ENCODE data around the gene TNIP1.

Gene TNIP1

GRCh38 chr5:151040211-151040747 lies 40.6 kb downstream of the TNIP1 start:
- DNase-seq (ENCODE audit: low read depth in 2 of 2) = no peak

DNA sequence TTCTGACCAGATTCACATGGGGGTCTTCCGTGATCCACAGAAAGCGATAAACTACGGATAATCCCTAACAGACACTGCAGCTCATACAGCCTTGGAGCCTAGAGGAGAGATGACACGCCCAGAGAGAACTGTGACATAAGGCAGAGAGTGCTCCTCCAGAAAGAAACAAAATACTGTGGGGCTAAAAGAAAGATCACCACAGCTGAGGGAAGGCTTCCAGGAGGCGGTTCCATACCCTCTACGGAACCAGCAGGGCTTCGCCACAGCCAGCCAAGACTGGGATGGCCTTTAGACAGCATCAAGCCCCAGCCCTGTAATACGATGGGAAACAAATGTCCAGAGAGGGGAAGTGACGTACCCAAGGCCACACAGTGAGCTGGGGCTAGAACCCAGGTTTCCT lies 41.2 kb downstream of the TNIP1 start:
- no peak for DNase-seq (ENCODE audit: low read depth in 2 of 2)

GRCh38 chr5:151038801-151039238 lies 42.0 kb downstream of the TNIP1 start:
- no peak for DNase-seq (ENCODE audit: low read depth in 2 of 2)

DNA sequence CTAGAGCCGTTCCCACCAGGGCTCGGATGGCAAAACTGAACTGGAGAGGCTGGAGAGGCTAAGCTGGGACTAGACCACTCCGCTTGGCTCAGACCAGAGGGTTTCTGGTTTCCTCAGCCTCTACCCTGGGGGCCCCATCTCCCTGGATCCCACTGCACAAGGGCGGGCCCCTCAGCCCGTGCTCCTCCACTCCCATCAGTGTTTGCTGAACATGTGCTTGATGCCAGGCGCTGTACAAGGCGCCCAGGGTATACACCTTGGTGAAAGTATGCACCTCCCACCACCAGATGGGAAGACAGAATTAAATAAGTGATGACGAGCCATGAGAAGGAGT lies 42.5 kb downstream of the TNIP1 start:
- DNase-seq (ENCODE audit: low read depth in 2 of 2) = no peak

DNA sequence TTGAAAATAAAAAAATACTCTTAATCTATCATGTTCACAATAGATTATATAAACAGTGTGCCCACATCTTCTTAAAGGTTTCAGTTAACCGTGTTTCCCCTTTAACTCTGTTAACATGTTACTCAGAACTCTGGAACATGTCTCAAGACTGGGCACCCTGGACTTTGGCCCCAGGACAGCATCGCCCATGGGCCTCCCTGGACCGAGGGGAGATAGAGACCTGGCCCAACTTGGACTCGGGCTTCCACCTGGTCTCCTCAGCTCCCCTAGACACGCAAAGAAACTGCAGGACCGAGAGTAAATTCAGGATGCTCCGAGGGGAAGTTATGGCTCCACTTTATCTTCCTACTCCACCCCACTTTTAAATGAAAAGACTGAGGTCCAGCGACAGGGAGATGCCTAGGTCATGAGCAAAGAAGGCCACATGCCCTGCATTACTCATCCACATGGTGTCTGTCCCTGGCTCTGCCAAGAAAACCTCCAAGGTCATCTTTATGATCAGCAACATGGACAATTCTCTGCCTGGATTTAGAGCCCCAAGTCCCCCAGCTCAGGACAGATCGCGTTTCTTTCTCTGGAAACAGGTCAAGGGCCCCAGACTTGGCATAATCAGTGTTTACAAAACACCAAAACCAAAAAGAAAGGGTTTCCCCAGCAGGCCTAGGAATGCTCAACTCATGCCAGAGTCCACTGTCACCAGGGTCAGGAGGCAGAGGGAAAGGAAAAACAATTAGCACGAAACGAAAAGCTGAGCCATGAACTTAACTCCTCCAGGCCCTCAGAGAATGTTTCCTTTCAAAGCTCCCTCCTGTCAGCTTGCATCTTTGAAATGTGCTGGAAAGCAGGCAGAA lies 43.0 kb downstream of the TNIP1 start:
- no peak for DNase-seq (ENCODE audit: low read depth in 2 of 2)

- no peak for DNase-seq (ENCODE audit: low read depth in 2 of 2)
These were observed 44.3 kb downstream of the TNIP1 start for GRCh38 chr5:151036556-151036955.

DNA sequence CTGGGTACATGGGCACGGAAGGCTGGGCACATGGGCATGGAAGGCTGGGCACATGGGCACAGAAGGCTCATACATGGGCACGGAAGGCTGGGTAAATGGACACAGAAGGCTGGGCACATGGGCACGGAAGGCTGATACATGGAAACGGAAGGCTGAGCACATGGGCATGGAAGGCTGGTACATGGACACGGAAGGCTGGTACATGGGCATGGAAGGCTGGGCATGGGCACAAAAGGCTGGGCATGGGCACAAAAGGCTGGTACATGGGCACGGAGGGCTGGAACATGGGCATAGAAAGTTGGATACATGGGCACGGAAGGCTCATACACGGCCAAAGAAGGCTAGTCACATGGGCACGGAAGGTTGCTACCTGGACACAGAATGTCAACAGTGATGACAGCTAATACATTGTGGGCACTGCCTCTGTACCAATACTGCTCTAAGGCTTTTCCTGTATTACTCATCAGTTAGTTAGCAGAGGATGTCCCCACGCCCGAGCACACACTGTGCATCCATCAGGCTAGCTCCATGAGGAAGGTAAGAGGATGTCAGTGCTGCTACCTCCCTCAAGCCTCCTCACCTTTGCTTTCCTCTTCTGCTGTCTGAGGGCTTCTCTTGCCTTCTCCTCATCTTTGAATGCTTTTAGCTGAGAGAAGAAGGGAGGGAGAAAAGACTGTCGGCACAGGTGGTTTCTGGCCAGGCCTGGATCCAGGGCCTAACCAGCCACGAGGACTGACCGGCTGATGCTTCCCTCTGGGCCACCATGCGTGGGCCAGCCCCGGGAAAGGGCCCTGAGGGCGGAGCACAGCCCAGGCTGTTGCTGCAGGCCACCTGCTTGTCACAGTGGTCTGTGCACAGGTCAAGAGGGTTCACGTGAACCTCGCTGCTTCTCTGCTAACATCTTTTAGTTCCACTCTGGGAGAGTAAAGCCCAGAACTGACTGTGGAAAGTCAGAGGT lies 46.1 kb downstream of the TNIP1 start:
- no peak for DNase-seq (ENCODE audit: low read depth in 2 of 2)

DNA sequence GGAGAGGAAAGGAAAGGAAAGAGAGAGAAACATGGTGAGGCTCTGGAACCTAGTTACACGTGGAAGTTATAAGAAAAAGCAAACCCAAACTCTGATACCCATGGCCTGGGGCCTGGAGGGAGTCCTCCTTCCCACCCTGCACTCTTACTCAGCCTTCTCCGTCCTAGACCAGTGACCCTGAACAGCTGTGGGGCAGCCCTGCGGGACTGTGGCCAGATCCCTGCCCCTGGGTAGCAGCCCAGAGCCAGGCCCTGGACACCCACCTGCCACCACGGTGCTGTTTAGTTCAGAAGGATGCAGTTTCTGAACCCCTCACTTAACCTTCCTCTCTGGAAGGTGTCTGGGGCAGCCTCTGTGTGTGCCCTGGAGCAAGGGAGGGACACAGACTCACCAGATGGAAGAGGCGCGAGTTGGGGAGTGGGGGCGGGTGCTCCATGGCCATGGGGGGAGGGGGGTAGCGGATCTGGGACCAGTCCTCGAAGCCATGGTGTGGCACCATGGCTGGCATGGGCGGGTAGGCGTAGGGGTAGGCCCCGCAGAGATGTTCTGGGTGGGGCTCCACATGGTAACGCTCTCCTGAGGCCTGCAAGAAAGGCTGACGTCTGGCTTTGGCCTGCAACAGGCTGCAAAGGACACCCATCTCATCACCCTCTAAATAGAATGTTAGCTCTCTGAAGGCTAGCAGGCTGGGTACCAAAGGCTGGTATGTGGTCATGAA lies 47.5 kb downstream of the TNIP1 start:
- no peak for DNase-seq (ENCODE audit: low read depth in 2 of 2)

GRCh38 chr5:151031554-151031953 lies 49.3 kb downstream of the TNIP1 start:
- no peak for DNase-seq (ENCODE audit: low read depth in 2 of 2)

DNA sequence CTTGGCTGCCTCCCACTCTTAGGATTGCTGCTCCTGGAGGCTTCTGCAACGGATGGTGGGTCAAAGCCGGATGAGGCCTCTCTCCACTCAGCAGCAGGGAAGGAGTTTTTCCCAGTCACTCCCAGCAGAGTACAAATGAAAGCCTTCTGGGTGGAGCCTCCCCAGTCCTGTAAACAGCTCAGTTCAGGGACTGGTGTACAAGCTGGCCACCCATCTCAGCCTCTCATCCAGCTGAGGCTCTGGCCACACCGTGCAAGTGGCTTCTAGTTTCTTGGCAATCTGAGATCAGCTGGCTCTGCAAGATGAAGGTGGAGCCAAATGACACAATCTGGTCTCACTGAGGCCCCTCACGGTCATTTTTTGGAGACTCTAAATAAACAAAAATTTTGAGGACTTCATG lies 50.5 kb downstream of the TNIP1 start:
- DNase-seq (ENCODE audit: low read depth in 2 of 2) = no peak

DNA sequence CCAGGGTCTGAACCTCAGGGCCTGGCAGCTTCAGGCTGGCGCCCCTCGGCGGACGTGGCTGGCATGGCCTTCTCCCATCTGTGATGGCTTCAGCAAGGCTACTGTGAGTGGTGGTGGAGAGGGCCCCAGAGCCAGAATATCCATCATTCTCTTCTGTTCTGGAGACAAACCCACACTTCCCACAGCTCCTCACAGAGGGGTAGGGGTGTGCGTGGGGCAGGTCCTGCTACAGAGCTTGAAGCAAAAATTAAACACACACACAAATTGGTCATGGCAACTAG lies 50.8 kb downstream of the TNIP1 start:
- no peak for DNase-seq (ENCODE audit: low read depth in 2 of 2)

GRCh38 chr5:151029179-151030055 lies 51.4 kb downstream of the TNIP1 start:
- DNase-seq (ENCODE audit: low read depth in 2 of 2) = no peak

DNA sequence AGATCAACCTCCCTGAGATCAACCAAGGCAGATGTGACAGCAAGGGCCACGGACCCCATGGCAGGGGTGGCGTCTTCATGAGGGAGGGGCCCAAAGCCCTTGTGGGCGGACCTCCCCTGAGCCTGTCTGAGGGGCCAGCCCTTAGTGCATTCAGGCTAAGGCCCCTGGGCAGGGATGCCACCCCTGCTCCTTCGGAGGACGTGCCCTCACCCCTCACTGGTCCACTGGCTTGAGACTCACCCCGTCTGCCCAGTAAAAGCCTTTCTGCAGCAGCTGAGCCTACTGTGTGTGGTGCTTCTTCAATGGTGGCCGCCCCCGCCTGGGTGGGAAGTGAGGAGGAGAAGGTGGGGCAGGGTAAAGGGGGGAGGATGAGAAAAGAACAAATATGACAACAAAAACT lies 52.1 kb downstream of the TNIP1 start:
- DNase-seq (ENCODE audit: low read depth in 2 of 2) = no peak

DNA sequence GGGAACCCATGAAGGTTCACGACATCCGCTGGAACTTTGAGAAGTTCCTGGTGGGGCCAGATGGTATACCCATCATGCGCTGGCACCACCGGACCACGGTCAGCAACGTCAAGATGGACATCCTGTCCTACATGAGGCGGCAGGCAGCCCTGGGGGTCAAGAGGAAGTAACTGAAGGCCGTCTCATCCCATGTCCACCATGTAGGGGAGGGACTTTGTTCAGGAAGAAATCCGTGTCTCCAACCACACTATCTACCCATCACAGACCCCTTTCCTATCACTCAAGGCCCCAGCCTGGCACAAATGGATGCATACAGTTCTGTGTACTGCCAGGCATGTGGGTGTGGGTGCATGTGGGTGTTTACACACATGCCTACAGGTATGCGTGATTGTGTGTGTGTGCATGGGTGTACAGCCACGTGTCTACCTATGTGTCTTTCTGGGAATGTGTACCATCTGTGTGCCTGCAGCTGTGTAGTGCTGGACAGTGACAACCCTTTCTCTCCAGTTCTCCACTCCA lies 52.8 kb downstream of the TNIP1 start:
- no peak for DNase-seq (ENCODE audit: low read depth in 2 of 2)

DNA sequence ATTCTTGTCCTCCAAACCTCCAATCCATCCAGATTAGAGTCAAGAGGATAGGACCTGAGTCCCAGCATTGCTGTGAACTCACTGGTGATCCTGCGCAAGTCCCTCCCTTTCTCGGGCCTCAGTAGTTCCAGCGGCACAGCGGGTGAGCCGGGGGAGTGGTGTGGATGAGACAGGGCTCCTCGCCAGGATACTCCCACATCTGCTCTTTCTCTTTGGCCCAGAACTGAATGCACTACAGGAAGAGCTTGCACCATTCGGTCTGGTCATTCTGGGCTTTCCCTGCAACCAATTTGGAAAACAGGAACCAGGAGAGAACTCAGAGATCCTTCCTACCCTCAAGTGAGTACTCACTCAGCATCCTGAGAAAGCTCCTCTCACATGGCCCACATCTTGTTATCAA lies 54.2 kb downstream of the TNIP1 start:
- DNase-seq (ENCODE audit: low read depth in 2 of 2) = no peak

DNA sequence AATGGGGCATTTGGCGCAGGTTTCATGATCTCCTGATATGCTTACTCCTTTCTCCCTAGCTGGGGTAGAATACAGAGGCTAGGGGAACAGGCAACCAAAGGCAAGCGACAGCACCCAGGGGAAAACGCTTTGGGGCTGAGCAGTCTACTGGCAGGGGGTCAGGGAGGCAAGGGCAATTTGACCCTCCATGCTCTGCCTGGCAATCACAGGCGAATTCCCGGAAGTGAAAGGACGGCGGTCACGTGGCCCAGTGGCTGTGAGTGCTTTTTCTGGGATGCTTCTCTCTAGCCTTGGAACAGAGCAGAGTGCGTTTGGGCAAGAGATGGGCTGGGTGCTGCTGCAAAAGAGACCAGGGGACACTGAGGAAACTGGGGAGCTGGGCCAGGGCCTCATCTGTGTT lies 54.7 kb downstream of the TNIP1 start:
- DNase-seq (ENCODE audit: low read depth in 2 of 2) = no peak

GRCh38 chr5:151025250-151025606 lies 55.6 kb downstream of the TNIP1 start:
- DNase-seq (ENCODE audit: low read depth in 2 of 2) = no peak

DNA sequence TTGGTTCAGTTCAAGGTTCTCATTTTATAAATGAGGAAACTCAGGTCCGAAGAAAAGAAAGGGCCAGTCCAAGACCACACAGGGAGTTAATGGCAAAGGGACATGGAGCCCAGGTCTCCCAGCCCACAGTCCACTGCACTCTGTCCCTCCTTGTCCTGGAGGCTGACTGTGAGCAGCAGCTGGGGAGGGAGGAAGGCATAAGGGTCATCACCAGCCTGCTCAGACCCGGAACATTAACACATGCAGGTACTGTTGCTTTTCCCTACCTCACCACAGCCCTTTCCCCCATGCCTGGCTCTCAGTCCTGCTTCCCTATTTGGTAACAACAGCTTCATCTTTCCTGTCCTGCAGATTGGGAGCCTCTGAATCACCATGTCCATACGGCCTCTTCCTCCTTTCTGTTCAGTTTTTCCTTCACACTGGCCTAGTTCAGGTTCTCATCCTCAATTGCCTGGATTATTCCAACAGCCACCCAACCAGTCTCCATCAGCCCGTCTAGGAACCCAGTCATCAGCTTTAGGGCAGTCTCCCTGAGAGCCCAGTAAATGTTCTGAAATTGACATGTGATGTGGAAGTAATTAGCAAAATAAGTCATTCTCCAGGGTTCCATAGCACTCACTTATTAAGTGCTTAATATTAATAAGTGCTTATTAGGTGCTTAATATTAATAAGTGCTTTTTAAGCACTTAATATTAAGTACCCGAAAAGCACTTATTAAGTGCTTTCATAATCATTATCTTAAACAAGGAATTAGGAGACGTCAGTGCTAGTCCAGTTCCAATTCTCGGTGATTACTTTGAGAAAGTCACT lies 56.2 kb downstream of the TNIP1 start:
- no peak for DNase-seq (ENCODE audit: low read depth in 2 of 2)

GRCh38 chr5:151023651-151024050 lies 57.2 kb downstream of the TNIP1 start:
- DNase-seq (ENCODE audit: low read depth in 2 of 2) = no peak

- DNase-seq (ENCODE audit: low read depth in 2 of 2) = no peak
These were observed 57.7 kb downstream of the TNIP1 start for GRCh38 chr5:151023047-151023615.
